ENCODE measurements around the gene PRSS12. TPM values are rescaled to one million over a fixed set of nuclear protein-coding genes. Genes with fewer than 3 reads are reported as not detected.

Gene PRSS12
- polyA plus RNA-seq, 1 donor, result 2.3 TPM

DNA sequence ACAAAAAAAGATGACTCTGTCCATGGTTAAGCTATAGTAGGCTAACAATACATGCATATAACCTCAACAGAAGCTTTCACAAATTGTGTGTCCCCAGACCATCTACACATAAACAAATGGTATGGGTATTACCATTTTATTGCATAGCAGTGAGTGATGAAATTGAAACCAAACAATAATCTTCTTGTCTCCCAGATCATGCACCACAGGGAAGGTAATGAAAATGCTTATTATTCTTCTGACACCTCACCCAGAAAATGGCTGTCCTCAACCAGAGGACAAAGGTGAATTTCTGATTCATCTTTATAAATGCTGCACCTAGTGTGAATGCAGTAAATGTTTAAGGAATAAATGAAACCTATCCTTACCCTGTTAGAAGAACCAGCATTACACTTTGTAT is 8.0 kb downstream of the PRSS12 start:
- Histone ChIP-seq H3K27ac (ENCODE audit: low read length) (no peak overlapping the region), H3K27me3 (ENCODE audit: control insufficient read depth, insufficient read depth, low read length) (no peaks in the 10 kb centered on the region), H3K4me3 (ENCODE audit: low read length) (no peak overlapping the region), H3K36me3 (ENCODE audit: control insufficient read depth, insufficient read depth, low read length) (no peaks in the 10 kb centered on the region), H3K4me1 (ENCODE audit: control insufficient read depth, insufficient read depth, low read length) (no peaks in the 10 kb centered on the region), H3K9me3 (ENCODE audit: control insufficient read depth, low read depth, low read length) (no peaks in the 10 kb centered on the region)
- peak; percentile 24 to 73 for DNase-seq

DNA sequence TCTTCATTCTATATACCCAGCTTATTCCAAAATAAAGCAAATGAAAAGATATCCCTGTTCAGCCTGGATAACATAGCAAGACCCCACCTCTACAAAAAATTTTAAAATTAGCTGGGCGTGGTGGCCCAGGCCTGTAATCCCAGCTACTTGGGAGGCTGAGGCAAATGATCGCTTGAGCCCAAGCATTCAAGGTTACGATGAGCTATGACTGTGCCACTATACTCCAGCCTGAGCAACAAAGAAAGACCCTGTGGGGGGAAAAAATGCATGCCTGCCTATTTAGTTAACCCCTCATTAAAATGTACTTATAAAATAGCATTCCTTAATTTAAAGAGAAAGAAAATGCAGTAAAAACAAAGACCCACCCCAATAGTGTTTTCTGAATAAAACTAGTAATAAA is 9.3 kb downstream of the PRSS12 start:
- 83% methylated on average over 1 of the region's 3 CpGs for WGBS (ENCODE audit: insufficient coverage, low lambda C conversion rate)
- H3K4me3 ChIP-seq (ENCODE audit: low read length), result no peak overlapping the region
- H3K9me3 ChIP-seq (ENCODE audit: control insufficient read depth, low read depth, low read length), result no peaks in the 10 kb centered on the region
- no peaks in the 10 kb centered on the region for H3K36me3 ChIP-seq (ENCODE audit: control insufficient read depth, insufficient read depth, low read length)
- no peak for DNase-seq
- no peaks in the 10 kb centered on the region for H3K27me3 ChIP-seq (ENCODE audit: control insufficient read depth, insufficient read depth, low read length)
- H3K4me1 ChIP-seq (ENCODE audit: control insufficient read depth, insufficient read depth, low read length), result no peaks in the 10 kb centered on the region
- H3K27ac ChIP-seq (ENCODE audit: low read length), result no peak overlapping the region

DNA sequence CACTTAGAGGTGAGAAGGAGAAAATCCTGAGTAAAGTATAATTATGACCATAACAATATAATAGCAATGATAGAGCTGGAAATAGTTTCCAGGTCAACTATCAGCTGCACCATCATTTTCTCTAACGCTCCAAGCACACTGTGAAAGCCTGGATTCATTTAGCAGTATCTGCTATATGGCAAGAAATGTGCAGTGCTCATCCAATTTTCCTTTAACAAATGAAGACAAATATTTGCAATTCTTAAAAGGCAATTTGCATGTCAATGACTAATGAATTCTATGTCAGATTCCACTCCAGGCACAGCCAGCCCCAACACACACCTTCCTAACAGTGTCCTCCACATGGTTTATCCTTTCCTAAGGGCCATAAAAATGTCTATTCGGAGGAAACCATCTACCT is 12.7 kb downstream of the PRSS12 start:
- no peaks in the 10 kb centered on the region for H3K27me3 ChIP-seq (ENCODE audit: control insufficient read depth, insufficient read depth, low read length)
- H3K4me1 ChIP-seq (ENCODE audit: control insufficient read depth, insufficient read depth, low read length), result no peaks in the 10 kb centered on the region
- H3K9me3 ChIP-seq (ENCODE audit: control insufficient read depth, low read depth, low read length), result no peaks in the 10 kb centered on the region
- no peak for DNase-seq
- no peak overlapping the region for H3K4me3 ChIP-seq (ENCODE audit: low read length)
- H3K27ac ChIP-seq (ENCODE audit: low read length), result no peak overlapping the region
- no peaks in the 10 kb centered on the region for H3K36me3 ChIP-seq (ENCODE audit: control insufficient read depth, insufficient read depth, low read length)
- 100% methylated on average over 1 of the region's 2 CpGs for WGBS (ENCODE audit: insufficient coverage, low lambda C conversion rate)

DNA sequence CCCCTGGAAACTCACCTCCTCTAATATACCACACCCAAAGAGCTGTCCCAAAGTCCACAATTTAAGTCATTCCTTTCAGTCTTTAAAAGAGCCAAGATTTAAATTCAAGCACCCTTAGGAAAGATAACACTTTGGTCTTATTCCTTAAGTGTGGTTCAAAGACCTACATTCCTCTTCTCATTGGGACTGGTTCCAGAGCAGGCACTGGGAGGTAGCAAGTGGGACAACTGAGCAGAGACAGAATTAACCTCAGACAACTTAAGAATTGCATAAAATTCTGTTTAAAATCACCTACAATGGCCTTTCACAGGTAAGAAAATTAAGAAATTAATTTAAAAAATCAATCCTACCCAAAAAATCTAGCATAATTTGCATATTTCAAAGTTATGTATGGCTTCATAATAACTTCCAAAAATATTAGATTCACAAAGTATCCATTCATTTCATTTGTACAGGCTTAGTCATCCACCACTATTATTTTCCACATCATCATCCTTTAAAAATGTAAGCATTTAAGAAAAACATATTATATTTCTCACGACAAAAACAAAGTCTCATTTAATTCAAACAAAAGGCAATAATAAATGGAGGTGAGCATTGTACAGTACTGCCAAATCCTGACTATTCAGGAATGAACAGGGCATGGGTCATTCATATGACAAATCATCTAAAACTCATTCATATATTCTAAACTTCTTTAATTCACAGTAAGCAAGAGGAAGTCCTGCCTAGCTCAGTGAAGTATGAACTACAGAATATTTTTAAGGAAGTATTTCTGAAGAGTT is 13.6 kb downstream of the PRSS12 start:
- no peaks in the 10 kb centered on the region for H3K36me3 ChIP-seq (ENCODE audit: control insufficient read depth, insufficient read depth, low read length)
- no peaks in the 10 kb centered on the region for H3K27me3 ChIP-seq (ENCODE audit: control insufficient read depth, insufficient read depth, low read length)
- no peak overlapping the region for H3K4me3 ChIP-seq (ENCODE audit: low read length)
- no peak for DNase-seq
- WGBS (ENCODE audit: insufficient coverage, low lambda C conversion rate), result 100% methylated on average over 1 of the region's 1 CpG
- H3K9me3 ChIP-seq (ENCODE audit: control insufficient read depth, low read depth, low read length), result no peaks in the 10 kb centered on the region
- no peak overlapping the region for H3K27ac ChIP-seq (ENCODE audit: low read length)
- no peaks in the 10 kb centered on the region for H3K4me1 ChIP-seq (ENCODE audit: control insufficient read depth, insufficient read depth, low read length)

DNA sequence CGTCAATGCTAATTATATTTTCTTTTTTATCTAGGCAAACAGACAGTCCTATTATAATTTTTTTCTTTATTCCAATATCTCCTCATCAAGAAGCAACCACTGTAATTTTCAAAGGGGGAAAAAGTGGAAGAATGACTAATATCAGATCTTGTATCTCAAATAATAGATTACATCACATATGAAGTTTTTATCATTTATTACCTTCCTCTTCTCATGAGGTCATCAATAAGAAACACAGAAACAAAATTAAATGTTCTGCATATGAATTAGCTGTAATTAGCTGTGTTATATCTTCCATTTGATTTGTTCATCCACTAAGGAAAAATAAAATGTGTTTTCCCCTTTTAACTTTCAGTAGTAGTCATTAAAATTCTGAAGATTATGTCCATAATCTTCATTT is 14.3 kb downstream of the PRSS12 start:
- 89% methylated on average over 1 of the region's 1 CpG for WGBS (ENCODE audit: insufficient coverage, low lambda C conversion rate)
- H3K27ac ChIP-seq (ENCODE audit: low read length), result no peak overlapping the region

DNA sequence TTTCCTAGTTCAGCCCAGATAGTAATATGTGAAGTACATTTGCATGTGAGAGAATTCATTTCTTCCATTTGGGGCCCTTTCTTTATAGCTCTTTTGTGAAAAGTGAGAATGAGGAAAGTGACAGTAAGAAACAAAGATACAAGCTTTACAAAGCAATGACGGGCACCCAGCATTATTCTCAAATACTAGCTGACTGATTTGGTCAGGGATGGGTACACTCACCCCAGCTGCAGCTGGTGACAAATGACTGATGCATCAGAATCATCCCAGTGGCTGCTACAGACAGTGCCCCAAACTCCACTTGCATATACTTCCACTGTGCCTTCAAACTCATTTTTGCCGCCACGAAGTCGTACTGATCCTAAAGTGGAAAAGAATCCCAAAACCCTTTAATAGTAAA is 14.8 kb downstream of the PRSS12 start:
- DNase-seq, result no peak
- Histone ChIP-seq H3K27ac (ENCODE audit: low read length) (no peak overlapping the region), H3K27me3 (ENCODE audit: control insufficient read depth, insufficient read depth, low read length) (no peaks in the 10 kb centered on the region), H3K4me1 (ENCODE audit: control insufficient read depth, insufficient read depth, low read length) (no peaks in the 10 kb centered on the region), H3K9me3 (ENCODE audit: control insufficient read depth, low read depth, low read length) (no peaks in the 10 kb centered on the region), H3K4me3 (ENCODE audit: low read length) (no peak overlapping the region), H3K36me3 (ENCODE audit: control insufficient read depth, insufficient read depth, low read length) (no peaks in the 10 kb centered on the region)
- WGBS (ENCODE audit: insufficient coverage, low lambda C conversion rate), result 100% methylated on average over 1 of the region's 4 CpGs

More for the DNA sequence above, 14.3 kb downstream of the PRSS12 start:
- no peaks in the 10 kb centered on the region for H3K4me1 ChIP-seq (ENCODE audit: control insufficient read depth, insufficient read depth, low read length)
- H3K4me3 ChIP-seq (ENCODE audit: low read length), result no peak overlapping the region
- no peaks in the 10 kb centered on the region for H3K27me3 ChIP-seq (ENCODE audit: control insufficient read depth, insufficient read depth, low read length)
- DNase-seq, result no peak
- no peaks in the 10 kb centered on the region for H3K36me3 ChIP-seq (ENCODE audit: control insufficient read depth, insufficient read depth, low read length)
- no peaks in the 10 kb centered on the region for H3K9me3 ChIP-seq (ENCODE audit: control insufficient read depth, low read depth, low read length)

DNA sequence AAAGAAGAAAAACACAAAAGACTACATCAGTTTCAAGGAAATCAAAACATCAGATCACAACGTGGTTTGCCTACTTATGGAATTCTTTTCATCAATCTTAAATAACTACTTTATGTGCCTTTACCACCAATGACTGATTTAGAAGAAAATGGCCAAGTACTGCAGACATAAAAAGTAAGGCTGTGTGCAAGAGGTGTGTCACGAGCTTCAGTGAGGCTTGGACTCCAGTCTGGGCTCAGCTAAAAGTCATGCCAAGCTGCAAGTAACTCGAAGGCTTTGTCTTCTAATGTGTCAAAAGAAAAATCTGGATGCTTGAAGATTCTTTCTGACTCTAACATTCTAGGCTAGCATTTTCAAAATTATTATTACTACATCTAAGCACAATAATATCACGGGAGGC is 17.0 kb downstream of the PRSS12 start:
- H3K9me3 ChIP-seq (ENCODE audit: control insufficient read depth, low read depth, low read length), result no peaks in the 10 kb centered on the region
- H3K4me1 ChIP-seq (ENCODE audit: control insufficient read depth, insufficient read depth, low read length), result no peaks in the 10 kb centered on the region
- no peaks in the 10 kb centered on the region for H3K36me3 ChIP-seq (ENCODE audit: control insufficient read depth, insufficient read depth, low read length)
- no peaks in the 10 kb centered on the region for H3K27me3 ChIP-seq (ENCODE audit: control insufficient read depth, insufficient read depth, low read length)
- no peak overlapping the region for H3K4me3 ChIP-seq (ENCODE audit: low read length)
- no peak overlapping the region for H3K27ac ChIP-seq (ENCODE audit: low read length)
- no peak for DNase-seq
- WGBS (ENCODE audit: insufficient coverage, low lambda C conversion rate), result 88% methylated on average over 1 of the region's 4 CpGs

DNA sequence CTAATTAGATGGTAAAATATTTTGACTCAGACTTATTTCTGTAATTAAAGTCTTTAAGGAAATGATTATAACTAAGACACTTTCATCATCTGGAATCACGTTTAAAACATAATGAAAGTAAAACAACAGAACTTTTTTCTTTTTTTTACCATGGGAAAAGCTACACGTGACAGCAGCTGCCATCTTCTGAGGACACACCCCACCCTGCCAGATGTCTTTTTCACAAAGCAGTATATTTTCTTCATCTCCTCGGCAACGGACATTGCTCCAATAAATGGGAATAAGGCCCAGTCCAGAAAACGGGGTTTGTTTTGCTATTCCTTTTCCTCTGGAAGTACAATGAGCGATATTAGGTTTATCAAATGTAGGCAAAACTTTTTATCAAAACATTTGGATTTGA is 17.5 kb downstream of the PRSS12 start:
- Histone ChIP-seq H3K4me1 (ENCODE audit: control insufficient read depth, insufficient read depth, low read length) (no peaks in the 10 kb centered on the region), H3K36me3 (ENCODE audit: control insufficient read depth, insufficient read depth, low read length) (no peaks in the 10 kb centered on the region), H3K4me3 (ENCODE audit: low read length) (no peak overlapping the region), H3K27me3 (ENCODE audit: control insufficient read depth, insufficient read depth, low read length) (no peaks in the 10 kb centered on the region), H3K27ac (ENCODE audit: low read length) (no peak overlapping the region), H3K9me3 (ENCODE audit: control insufficient read depth, low read depth, low read length) (no peaks in the 10 kb centered on the region)
- 44% methylated on average over 6 of the region's 6 CpGs for WGBS (ENCODE audit: insufficient coverage, low lambda C conversion rate)
- DNase-seq, result peak; percentile 13 to 31

DNA sequence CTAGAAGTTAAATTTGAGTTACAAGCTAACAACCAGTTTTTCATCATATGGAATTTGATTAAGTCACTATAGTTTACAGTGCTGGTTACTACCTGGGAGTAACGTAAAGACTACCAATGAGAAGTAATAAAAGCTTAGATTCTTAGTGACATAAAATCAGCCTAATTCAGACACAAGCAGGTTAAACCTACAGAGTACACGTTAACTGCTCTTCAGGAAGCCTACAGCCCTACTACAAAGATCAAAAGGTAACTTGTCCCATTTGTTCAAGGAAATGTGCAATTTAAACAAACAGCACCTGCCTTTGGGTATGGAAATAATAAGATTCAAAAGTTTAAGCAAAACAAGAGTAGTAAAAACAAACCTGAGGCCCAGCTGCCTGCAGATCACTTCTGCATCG is 21.5 kb downstream of the PRSS12 start:
- H3K9me3 ChIP-seq (ENCODE audit: control insufficient read depth, low read depth, low read length), result no peaks in the 10 kb centered on the region
- no peaks in the 10 kb centered on the region for H3K4me1 ChIP-seq (ENCODE audit: control insufficient read depth, insufficient read depth, low read length)
- WGBS (ENCODE audit: insufficient coverage, low lambda C conversion rate), result no CpG with 5 or more reads among the region's 3 CpGs
- H3K27ac ChIP-seq (ENCODE audit: low read length), result no peak overlapping the region
- no peak for DNase-seq
- H3K36me3 ChIP-seq (ENCODE audit: control insufficient read depth, insufficient read depth, low read length), result no peaks in the 10 kb centered on the region
- no peak overlapping the region for H3K4me3 ChIP-seq (ENCODE audit: low read length)
- H3K27me3 ChIP-seq (ENCODE audit: control insufficient read depth, insufficient read depth, low read length), result no peaks in the 10 kb centered on the region

DNA sequence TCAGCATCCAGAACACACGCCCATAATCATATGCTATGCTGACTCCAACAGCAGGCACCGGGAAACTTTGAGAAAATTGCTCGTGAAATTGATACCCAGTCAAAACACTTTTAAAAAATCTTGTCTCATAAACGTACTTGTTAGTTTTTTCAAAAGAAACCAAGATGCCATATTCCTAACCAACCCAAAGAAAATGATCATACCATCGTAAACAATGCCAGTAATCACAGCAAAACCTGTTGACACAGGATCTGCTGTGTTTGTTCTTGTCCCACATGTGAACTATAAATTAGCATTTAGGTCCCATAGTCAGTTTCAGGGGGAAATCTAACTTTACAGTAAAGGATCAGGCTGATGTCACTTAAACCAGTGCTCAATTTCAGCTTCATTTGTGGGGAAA is 23.0 kb downstream of the PRSS12 start:
- no peak overlapping the region for H3K27ac ChIP-seq (ENCODE audit: low read length)
- H3K9me3 ChIP-seq (ENCODE audit: control insufficient read depth, low read depth, low read length), result no peaks in the 10 kb centered on the region
- H3K4me3 ChIP-seq (ENCODE audit: low read length), result no peak overlapping the region
- no peaks in the 10 kb centered on the region for H3K27me3 ChIP-seq (ENCODE audit: control insufficient read depth, insufficient read depth, low read length)
- DNase-seq, result no peak
- no peaks in the 10 kb centered on the region for H3K4me1 ChIP-seq (ENCODE audit: control insufficient read depth, insufficient read depth, low read length)
- WGBS (ENCODE audit: insufficient coverage, low lambda C conversion rate), result 100% methylated on average over 1 of the region's 5 CpGs
- no peaks in the 10 kb centered on the region for H3K36me3 ChIP-seq (ENCODE audit: control insufficient read depth, insufficient read depth, low read length)

DNA sequence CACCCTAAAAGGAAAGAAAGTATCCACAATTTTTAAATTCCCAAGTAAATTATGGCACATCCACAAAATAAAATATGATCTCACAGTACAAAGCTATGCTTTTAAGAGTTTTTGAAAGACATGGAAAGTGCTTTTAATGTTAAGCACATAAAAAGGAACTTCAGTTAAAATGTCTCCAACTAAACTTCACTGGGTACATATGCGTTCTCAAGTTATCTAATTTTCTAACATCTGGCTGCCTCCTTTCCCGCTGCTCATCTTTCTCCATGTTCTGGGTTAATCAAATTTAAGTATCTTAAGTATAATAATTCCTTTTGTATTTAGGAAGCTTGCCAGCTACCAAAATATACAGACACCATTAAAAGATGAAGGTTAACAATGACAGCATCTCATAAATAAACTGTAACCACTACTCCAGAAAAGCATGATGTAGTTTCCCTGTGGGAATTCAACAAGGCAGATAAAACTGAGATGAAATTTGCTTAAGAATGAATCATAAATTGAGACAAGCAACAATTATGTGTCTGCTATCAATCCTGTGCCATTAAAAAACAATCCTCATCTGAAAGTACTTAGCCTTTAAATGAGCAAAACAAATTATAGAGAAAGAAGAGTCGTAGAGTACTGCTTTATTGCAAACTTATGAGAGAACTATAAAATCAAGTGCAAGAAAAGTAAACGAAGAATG is 25.1 kb downstream of the PRSS12 start:
- H3K4me1 ChIP-seq (ENCODE audit: control insufficient read depth, insufficient read depth, low read length), result no peaks in the 10 kb centered on the region
- H3K27me3 ChIP-seq (ENCODE audit: control insufficient read depth, insufficient read depth, low read length), result no peaks in the 10 kb centered on the region
- H3K27ac ChIP-seq (ENCODE audit: low read length), result no peak overlapping the region

More for the DNA sequence above, 25.1 kb downstream of the PRSS12 start:
- 56% methylated on average over 2 of the region's 4 CpGs for WGBS (ENCODE audit: insufficient coverage, low lambda C conversion rate)
- no peak for DNase-seq
- H3K4me3 ChIP-seq (ENCODE audit: low read length), result no peak overlapping the region
- H3K36me3 ChIP-seq (ENCODE audit: control insufficient read depth, insufficient read depth, low read length), result no peaks in the 10 kb centered on the region
- H3K9me3 ChIP-seq (ENCODE audit: control insufficient read depth, low read depth, low read length), result no peaks in the 10 kb centered on the region

Data from large intestine (tissue), 3 donors.